CD4-positive, alpha-beta T cell treated with Interleukin-17A for 1 hour (primary cell): ENCODE results near the gene GEMIN2.
"Not testable (repeated sequence)": the region's sequence is repeated elsewhere in the genome, so short reads cannot be mapped to it uniquely, and the experiment has no call there.

Experiments
- DNase-seq: peaks from one replicate; pipeline ENCODE4 v3.0.0-alpha.2; 2020

GEMIN2 gene

GRCh38 chr14:39113685-39114072 is 444 bp upstream of the GEMIN2 start:
- no peak for DNase-seq

GRCh38 chr14:39122330-39123138 is 8.4 kb downstream of the GEMIN2 start:
- DNase-seq: no peak

GRCh38 chr14:39137835-39138234 is 23.7 kb downstream of the GEMIN2 start:
- DNase-seq: not testable (repeated sequence)

- no peak for DNase-seq
Measured at GRCh38 chr14:39138440-39138839, 24.3 kb downstream of the GEMIN2 start.

- DNase-seq: no peak
Measured at GRCh38 chr14:39140170-39140569, 26.0 kb downstream of the GEMIN2 start.

- DNase-seq: not testable (repeated sequence)
Measured at GRCh38 chr14:39141623-39142022, 27.5 kb downstream of the GEMIN2 start.

- DNase-seq: not testable (repeated sequence)
Measured at GRCh38 chr14:39143226-39143625, 29.1 kb downstream of the GEMIN2 start.

- no peak for DNase-seq
Measured at GRCh38 chr14:39145266-39145966, 31.3 kb downstream of the GEMIN2 start.

- no peak for DNase-seq
Measured at GRCh38 chr14:39154594-39155189, 40.6 kb downstream of the GEMIN2 start.

- DNase-seq: no peak
Measured at GRCh38 chr14:39157491-39157890, 43.4 kb downstream of the GEMIN2 start.

GRCh38 chr14:39158222-39158858 is 44.2 kb downstream of the GEMIN2 start:
- DNase-seq: no peak

- no peak for DNase-seq
Measured at GRCh38 chr14:39160494-39160893, 46.4 kb downstream of the GEMIN2 start.

- not testable (repeated sequence) for DNase-seq
Measured at GRCh38 chr14:39167797-39168320, 53.7 kb downstream of the GEMIN2 start.

- DNase-seq: no peak
Measured at GRCh38 chr14:39168591-39168990, 54.5 kb downstream of the GEMIN2 start.

- DNase-seq: no peak
Measured at GRCh38 chr14:39169541-39169900, 55.4 kb downstream of the GEMIN2 start.

- no peak for DNase-seq
Measured at GRCh38 chr14:39173198-39173597, 59.1 kb downstream of the GEMIN2 start.

- DNase-seq: peak; percentile 99
Measured at GRCh38 chr14:39174560-39175444, 60.7 kb downstream of the GEMIN2 start, which contains the start of gene PNN. TSS of gene PNN (plus strand) at chr14:39175254. CDS start at chr14:39175280, 26 bp downstream.

- DNase-seq: no peak
Measured at GRCh38 chr14:39175445-39176262, 61.5 kb downstream of the GEMIN2 start.

GRCh38 chr14:39176263-39177167 is 62.4 kb downstream of the GEMIN2 start:
- no peak for DNase-seq

GRCh38 chr14:39177168-39177545 is 63.0 kb downstream of the GEMIN2 start:
- DNase-seq: no peak
